Osteocyte (in vitro differentiated cells): ENCODE results near the gene EHMT1. TPM values are rescaled to one million over a fixed set of nuclear protein-coding genes. Genes with fewer than 3 reads are reported as not detected.

Experiments
- DNase-seq: peaks from one replicate; pipeline ENCODE4 v3.0.0; 2021; ENCODE audit warnings: mixed read lengths; ENCODE audit not compliant: unreplicated experiment; ENCODE audit errors: extremely low spot score
- H3K27ac Mint-ChIP-seq: one replicate; pipeline ENCODE4 v1.8.0; 2021; ENCODE audit warnings: mild to moderate bottlenecking, mixed read lengths; ENCODE audit not compliant: unreplicated experiment
- H3K27me3 Mint-ChIP-seq: one replicate; pipeline ENCODE4 v1.8.0; 2021; ENCODE audit warnings: mixed read lengths; ENCODE audit not compliant: unreplicated experiment
- H3K36me3 Mint-ChIP-seq: one replicate; pipeline ENCODE4 v1.8.0; 2021; ENCODE audit warnings: mixed read lengths; ENCODE audit not compliant: unreplicated experiment
- H3K4me1 Mint-ChIP-seq: one replicate; pipeline ENCODE4 v1.8.0; 2021; ENCODE audit warnings: mixed read lengths; ENCODE audit not compliant: unreplicated experiment
- H3K4me3 Mint-ChIP-seq: one replicate; pipeline ENCODE4 v1.8.0; 2021; ENCODE audit warnings: mild to moderate bottlenecking, moderate library complexity, mixed read lengths; ENCODE audit not compliant: unreplicated experiment
- H3K9me3 Mint-ChIP-seq: one replicate; pipeline ENCODE4 v1.8.0; 2021; ENCODE audit warnings: mixed read lengths; ENCODE audit not compliant: unreplicated experiment
- CTCF ChIP-seq: fragments of 200-600 bp; sonication (generic); IDR thresholded peaks from 2 replicates; pipeline ENCODE4 v1.5.0; 2021; ENCODE audit warnings: antibody characterized with exemption, mild to moderate bottlenecking, moderate library complexity
- total RNA-seq: library from RNA; stranded (reverse); gene quantifications from 2 replicates; pipeline ENCODE4 v1.2.1, GENCODE V29; 2021

The EHMT1 gene
- total RNA-seq, 1 donor from 2014 or later = 88.6 TPM

- TF ChIP-seq CTCF = no peak
- H3K9me3 Mint-ChIP-seq = no peaks in the 10 kb centered on the region
- no peak for DNase-seq
- no peak overlapping the region for H3K4me3 Mint-ChIP-seq
- peaks cover 49% of the 10 kb centered on the region for H3K4me1 Mint-ChIP-seq
- no peak overlapping the region for H3K27ac Mint-ChIP-seq
- peaks cover 8% of the 10 kb centered on the region for H3K36me3 Mint-ChIP-seq
- no peaks in the 10 kb centered on the region for H3K27me3 Mint-ChIP-seq
Observed at GRCh38 chr9:137671196-137671538, 52.4 kb downstream of the EHMT1 start.

DNA sequence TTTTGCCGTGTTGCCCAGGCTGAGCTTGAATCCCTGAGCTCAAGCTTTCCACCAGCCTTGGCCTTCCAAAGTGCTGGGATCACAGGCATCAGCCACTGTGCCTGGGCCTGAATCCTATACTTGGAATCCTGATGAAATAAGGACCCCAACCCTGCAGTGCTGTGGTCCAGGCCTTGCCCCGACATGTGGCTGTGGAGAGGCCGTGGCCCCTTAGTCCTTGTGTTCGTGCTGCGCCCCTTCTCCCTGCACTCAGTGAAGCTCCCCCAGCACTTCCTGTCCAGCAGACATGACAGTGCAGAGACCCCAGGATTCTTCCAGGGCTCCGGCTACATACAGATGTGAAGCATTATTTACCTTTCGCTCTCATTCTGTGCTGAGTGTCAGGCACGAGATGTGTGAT is 52.9 kb downstream of the EHMT1 start:
- Mint-ChIP-seq H3K27me3 (no peaks in the 10 kb centered on the region), H3K4me1 (peaks cover 43% of the 10 kb centered on the region), H3K4me3 (no peak overlapping the region), H3K36me3 (peaks cover 8% of the 10 kb centered on the region), H3K9me3 (no peaks in the 10 kb centered on the region), H3K27ac (no peak overlapping the region)
- DNase-seq = no peak
- no peak for TF ChIP-seq CTCF

DNA sequence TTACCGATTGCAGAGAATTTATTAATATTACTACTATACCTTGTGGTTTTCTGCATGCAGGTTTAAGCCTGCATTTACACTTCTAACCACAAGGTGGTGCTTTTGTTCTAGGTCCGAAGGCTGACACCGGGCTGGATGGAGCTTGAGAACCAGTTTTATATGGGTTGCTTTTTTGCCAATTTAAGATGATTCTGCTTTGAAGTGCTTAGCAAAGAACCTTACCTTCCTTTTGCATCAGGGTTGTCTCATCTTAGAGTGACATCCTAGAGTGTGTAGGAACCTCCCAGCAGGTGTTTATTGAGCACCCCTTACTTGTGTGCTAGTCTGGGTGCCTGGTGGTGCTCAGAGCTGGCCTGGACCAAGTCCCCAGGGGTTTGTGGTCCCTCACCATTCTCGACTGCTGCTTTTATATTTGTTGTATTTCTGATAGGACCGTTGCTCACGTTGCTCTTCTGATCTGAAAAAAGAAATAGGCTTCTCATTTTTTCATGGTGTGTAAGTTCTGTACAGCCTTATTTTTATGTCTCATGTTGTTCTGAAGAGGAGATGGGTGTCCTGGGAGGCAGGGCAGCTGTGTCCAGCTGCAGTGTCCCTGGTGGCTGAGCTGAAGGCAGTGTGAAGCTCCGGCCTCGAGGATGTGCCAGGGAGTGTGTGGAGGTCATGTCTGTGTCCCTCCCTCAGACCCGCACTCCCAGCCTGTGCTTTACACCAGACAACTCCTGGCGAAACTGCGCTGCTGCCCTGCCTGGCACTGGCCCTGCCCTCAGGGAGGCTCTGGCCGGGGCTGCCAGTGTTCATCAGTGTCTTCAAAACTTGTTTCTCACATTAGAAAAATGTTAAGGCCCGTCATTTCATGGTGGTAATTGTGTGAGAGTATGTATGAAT is 54.3 kb downstream of the EHMT1 start:
- TF ChIP-seq CTCF = peak; percentile 91
- H3K27ac Mint-ChIP-seq = peak overlapping the region; percentile 7
- no peaks in the 10 kb centered on the region for H3K27me3 Mint-ChIP-seq
- peaks cover 36% of the 10 kb centered on the region for H3K4me1 Mint-ChIP-seq
- H3K9me3 Mint-ChIP-seq = no peaks in the 10 kb centered on the region
- DNase-seq = no peak
- no peak overlapping the region for H3K4me3 Mint-ChIP-seq
- H3K36me3 Mint-ChIP-seq = peaks cover 9% of the 10 kb centered on the region

DNA sequence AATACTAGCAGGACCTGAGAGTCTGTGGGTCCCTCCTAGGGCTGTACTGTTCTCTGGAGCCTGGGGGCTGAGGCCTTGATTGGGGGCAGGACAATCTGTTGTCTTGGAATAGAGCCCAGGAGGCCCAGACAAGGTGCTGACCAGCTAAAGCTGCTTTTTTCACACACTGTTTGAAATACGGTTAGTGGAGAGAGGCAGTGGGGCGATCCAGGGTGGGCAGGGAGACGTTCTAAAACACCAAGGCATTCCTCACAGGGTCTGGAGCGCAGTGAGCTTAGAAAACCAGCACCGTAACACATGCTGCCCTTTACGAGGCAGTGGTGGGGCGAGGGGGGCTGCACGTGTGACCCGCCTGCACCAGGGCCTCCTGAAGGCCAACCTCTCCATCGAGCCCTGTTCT is 55.1 kb downstream of the EHMT1 start:
- peaks cover 38% of the 10 kb centered on the region for H3K4me1 Mint-ChIP-seq
- DNase-seq = no peak
- peak overlapping the region; percentile 7 for H3K27ac Mint-ChIP-seq
- H3K9me3 Mint-ChIP-seq = no peaks in the 10 kb centered on the region
- no peak overlapping the region for H3K4me3 Mint-ChIP-seq
- peaks cover 13% of the 10 kb centered on the region for H3K36me3 Mint-ChIP-seq
- no peak for TF ChIP-seq CTCF
- no peaks in the 10 kb centered on the region for H3K27me3 Mint-ChIP-seq

GRCh38 chr9:137674307-137674975 is 55.6 kb downstream of the EHMT1 start:
- no peak for TF ChIP-seq CTCF
- H3K27ac Mint-ChIP-seq = no peak overlapping the region
- DNase-seq = no peak
- peaks cover 12% of the 10 kb centered on the region for H3K36me3 Mint-ChIP-seq
- no peaks in the 10 kb centered on the region for H3K9me3 Mint-ChIP-seq
- peaks cover 39% of the 10 kb centered on the region for H3K4me1 Mint-ChIP-seq
- H3K4me3 Mint-ChIP-seq = no peak overlapping the region
- H3K27me3 Mint-ChIP-seq = no peaks in the 10 kb centered on the region
